ENCODE results near the gene FBN1. TPM values are rescaled to one million over a fixed set of nuclear protein-coding genes. Genes with fewer than 3 reads are reported as not detected.

The FBN1 gene
- total RNA-seq (10 to 100 TPM; 30.2 to 84.6 (median 61.0) TPM), polyA plus RNA-seq (10 to 100 TPM in 2 of 3 donors, 1 to 10 TPM in 1; 5.6 to 15.3 (median 12.3) TPM)
- long read RNA-seq, donor 1: 0 reads
- long read RNA-seq, donor 2, partial matches to known transcripts: 9 of 9 reads
- long read RNA-seq, donor 2, other reads (novel, unspliced or antisense): 0 of 9 reads
- long read RNA-seq, donor 3: 0 reads
- long read RNA-seq, donor 4, partial matches to known transcripts: 5 of 6 reads
- long read RNA-seq, donor 4, other reads (novel, unspliced or antisense): 1 of 6 reads
- long read RNA-seq, donor 5, partial matches to known transcripts: 6 of 12 reads
- long read RNA-seq, donor 5, other reads (novel, unspliced or antisense): 6 of 12 reads
- long read RNA-seq, donor 6, partial matches to known transcripts: 3 of 6 reads
- long read RNA-seq, donor 6, other reads (novel, unspliced or antisense): 3 of 6 reads
- long read RNA-seq, donor 7: 0 reads
- long read RNA-seq, donor 8, partial matches to known transcripts: 9 of 9 reads
- long read RNA-seq, donor 8, other reads (novel, unspliced or antisense): 0 of 9 reads
- long read RNA-seq, donor 9: 0 reads
- long read RNA-seq, donor 10, full-length matches to known transcripts: 1 of 14 reads
- long read RNA-seq, donor 10, partial matches to known transcripts: 13 of 14 reads
- long read RNA-seq, donor 10, other reads (novel, unspliced or antisense): 0 of 14 reads

GRCh38 chr15:48645558-48646330 is at the start of gene FBN1:
TSS of gene FBN1 (minus strand) at chr15:48645709. CDS start at chr15:48644769, 940 bp downstream.
- H3K4me1 ChIP-seq (replicated peaks in 1 of 2): peaks cover 12 to 29% of the 10 kb centered on the region in 2 donors
- peak; percentile 81 to 89 (median 85) for DNase-seq
- TF ChIP-seq CTCF (IDR thresholded peaks at IDR 0.05): no peak
- TF ChIP-seq POLR2A (IDR thresholded peaks at IDR 0.05): peak; percentile 60 to 94
- H3K9me3 ChIP-seq (replicated peaks in 1 of 3): no peaks in the 10 kb centered on the region
- H3K36me3 ChIP-seq (replicated peaks in 1 of 2): no peaks in the 10 kb centered on the region
- no peaks in the 10 kb centered on the region for H3K27me3 ChIP-seq
- H3K27ac ChIP-seq: peak within 1 kb of the TSS; percentile 58 to 94 (median 86)
- intact Hi-C loops (cut with DNase I): loop anchor here in 1 of 2 donors (10.0 kb wide), 2 partner anchors 141 to 159 kb away; no protein-coding TSS in a partner anchor
- H3K4me3 ChIP-seq: peak within 1 kb of the TSS; percentile 74 to 91 (median 82)
- 0 to 1% (median 1%) methylated on average over 15 to 66 of the region's 66 CpGs for WGBS, 4 donors

DNA sequence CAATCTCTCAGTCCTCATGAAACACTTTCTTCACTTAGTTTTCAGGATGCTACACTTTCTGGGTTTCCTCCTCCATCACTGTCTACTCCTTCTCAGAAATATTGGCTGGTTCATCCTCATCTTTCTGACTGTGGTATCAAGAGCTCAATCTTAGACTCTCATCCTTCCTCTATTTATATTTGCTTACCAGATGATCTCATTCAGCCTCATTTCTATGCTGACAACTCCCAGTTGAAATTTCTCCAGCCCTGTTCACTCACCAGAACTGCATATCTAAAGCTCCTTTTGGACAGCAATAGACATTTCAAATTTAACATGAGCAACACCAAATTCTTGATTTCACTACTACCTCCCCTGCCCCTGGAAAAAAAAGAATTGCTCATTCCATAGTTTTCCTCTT is 48.0 kb upstream of the FBN1 start:
- H3K27ac ChIP-seq: no peak overlapping the region
- intact Hi-C loops (cut with DNase I): no loop called here
- H3K4me3 ChIP-seq: no peak overlapping the region
- no peak for TF ChIP-seq CTCF (IDR thresholded peaks at IDR 0.05)
- no peak for TF ChIP-seq POLR2A (IDR thresholded peaks at IDR 0.05)
- no peak for DNase-seq
- H3K36me3 ChIP-seq (replicated peaks in 1 of 2): no peaks in the 10 kb centered on the region
- H3K9me3 ChIP-seq (replicated peaks in 1 of 3): no peaks in the 10 kb centered on the region
- H3K4me1 ChIP-seq (replicated peaks in 1 of 2): no peaks in the 10 kb centered on the region
- H3K27me3 ChIP-seq: no peaks in the 10 kb centered on the region

DNA sequence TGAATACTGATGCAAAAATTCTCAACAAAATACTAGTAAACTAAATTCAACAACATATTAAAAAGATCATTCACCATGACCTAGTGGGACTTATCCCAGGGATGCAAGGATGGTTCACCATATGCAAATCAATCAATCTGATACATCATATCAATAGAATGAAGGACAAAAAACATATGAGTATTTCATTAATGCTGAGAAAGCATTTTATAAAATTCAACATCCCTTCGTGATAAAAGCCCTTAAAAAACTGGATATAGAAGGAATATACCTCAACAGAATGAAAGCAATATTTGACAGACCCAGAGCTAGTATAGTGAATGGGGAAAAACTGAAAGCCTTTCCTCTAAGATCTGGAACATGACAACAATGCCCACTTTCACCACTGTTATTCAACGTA is 43.0 kb upstream of the FBN1 start:
- no peaks in the 10 kb centered on the region for H3K27me3 ChIP-seq
- 39 to 97% (median 48%) methylated on average over 2 of the region's 2 CpGs for WGBS, 4 donors
- no peak overlapping the region for H3K27ac ChIP-seq
- H3K9me3 ChIP-seq (replicated peaks in 1 of 3): no peaks in the 10 kb centered on the region
- no peak for DNase-seq
- no peaks in the 10 kb centered on the region for H3K36me3 ChIP-seq (replicated peaks in 1 of 2)
- intact Hi-C loops (cut with DNase I): no loop called here
- H3K4me1 ChIP-seq (replicated peaks in 1 of 2): no peaks in the 10 kb centered on the region
- H3K4me3 ChIP-seq: no peak overlapping the region
- TF ChIP-seq POLR2A (IDR thresholded peaks at IDR 0.05): no peak

GRCh38 chr15:48683991-48684765 is 38.7 kb upstream of the FBN1 start:
- Histone ChIP-seq H3K4me1 (replicated peaks in 1 of 2) (peaks cover 0 to 7% of the 10 kb centered on the region in 2 donors), H3K4me3 (no peak overlapping the region), H3K27me3 (no peaks in the 10 kb centered on the region), H3K27ac (no peak overlapping the region), H3K9me3 (replicated peaks in 1 of 3) (no peaks in the 10 kb centered on the region), H3K36me3 (replicated peaks in 1 of 2) (no peaks in the 10 kb centered on the region)
- TF ChIP-seq CTCF (IDR thresholded peaks at IDR 0.05) (no peak), POLR2A (IDR thresholded peaks at IDR 0.05) (no peak)
- 92 to 96% (median 94%) methylated on average over 4 of the region's 4 CpGs for WGBS, 4 donors
- DNase-seq: no peak
- intact Hi-C loops (cut with DNase I): no loop called here

Measured in adrenal gland (tissue), 19 donors.